ENCODE results near the gene AKT1. TPM values are rescaled to one million over a fixed set of nuclear protein-coding genes. Genes with fewer than 3 reads are reported as not detected.

AKT1 gene
- total RNA-seq, 1 donor from 2014 or later, result 92.8 TPM

- TF ChIP-seq CTCF (IDR thresholded peaks at IDR 0.05) (no peak), POLR2AphosphoS5 (IDR thresholded peaks at IDR 0.05; ENCODE audit: insufficient read depth in 1 of 2, low read depth in 1 of 2) (no peak), POLR2A (IDR thresholded peaks at IDR 0.05) (no peak)
- DNase-seq (ENCODE audit: extremely low spot score in 2 of 2), result no peak
- Histone ChIP-seq H3K27ac (no peak overlapping the region), H3K4me3 (no peak overlapping the region), H3K27me3 (no peaks in the 10 kb centered on the region), H3K36me3 (no peaks in the 10 kb centered on the region), H3K4me1 (peaks cover 25% of the 10 kb centered on the region), H3K9me3 (no peaks in the 10 kb centered on the region)
- intact Hi-C loops (cut with DNase I), result no loop called here
Observed at GRCh38 chr14:104743461-104744380, 51.8 kb downstream of the AKT1 start.

DNA sequence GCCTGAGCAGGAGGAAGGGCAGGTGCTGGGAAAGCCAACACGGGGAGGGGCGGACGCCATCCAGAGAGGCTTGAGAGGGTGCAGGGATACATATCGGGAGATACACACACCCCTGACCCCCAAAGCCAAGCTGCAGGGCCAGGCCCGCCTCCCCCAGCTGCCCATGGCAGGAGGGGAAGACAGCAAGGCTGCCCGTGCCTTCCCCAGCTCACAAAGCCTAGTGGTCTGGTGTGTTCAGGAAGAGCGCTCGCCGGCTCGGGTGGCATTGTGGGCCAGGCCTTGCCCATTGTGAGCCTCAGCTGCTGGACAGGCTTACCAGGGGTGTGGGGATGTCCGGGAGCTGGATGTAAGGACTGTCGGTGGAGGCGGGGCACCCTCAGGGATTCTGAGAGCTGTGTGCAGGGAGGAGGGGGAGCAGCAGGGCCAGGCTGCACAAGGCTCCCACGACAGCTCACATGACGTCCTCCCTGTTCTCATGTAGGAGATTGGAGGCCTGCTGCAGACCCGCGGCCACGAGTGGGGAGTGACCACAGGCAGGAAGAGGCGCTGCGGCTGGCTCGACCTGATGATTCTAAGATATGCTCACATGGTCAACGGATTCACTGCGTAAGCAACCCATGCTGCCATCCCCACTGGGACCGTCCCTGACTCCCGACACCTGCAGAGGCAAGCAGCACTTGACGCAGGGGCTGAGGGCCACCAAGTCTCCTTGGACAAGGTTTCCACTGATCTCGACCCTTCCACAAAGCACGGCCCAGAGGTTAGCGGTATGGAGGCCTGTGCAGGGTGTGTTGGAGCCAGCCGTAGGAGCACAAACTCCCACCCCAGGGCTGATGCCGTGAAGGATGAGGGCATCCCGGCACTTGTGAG lies 52.7 kb downstream of the AKT1 start:
- no peak overlapping the region for H3K27ac ChIP-seq
- H3K4me3 ChIP-seq, result no peak overlapping the region
- no peaks in the 10 kb centered on the region for H3K27me3 ChIP-seq
- peaks cover 16% of the 10 kb centered on the region for H3K4me1 ChIP-seq
- no peak for TF ChIP-seq POLR2AphosphoS5 (IDR thresholded peaks at IDR 0.05; ENCODE audit: insufficient read depth in 1 of 2, low read depth in 1 of 2)
- no peak for TF ChIP-seq POLR2A (IDR thresholded peaks at IDR 0.05)
- TF ChIP-seq CTCF (IDR thresholded peaks at IDR 0.05), result no peak
- no peak for DNase-seq (ENCODE audit: extremely low spot score in 2 of 2)
- H3K9me3 ChIP-seq, result no peaks in the 10 kb centered on the region
- intact Hi-C loops (cut with DNase I), result no loop called here
- H3K36me3 ChIP-seq, result no peaks in the 10 kb centered on the region

DNA sequence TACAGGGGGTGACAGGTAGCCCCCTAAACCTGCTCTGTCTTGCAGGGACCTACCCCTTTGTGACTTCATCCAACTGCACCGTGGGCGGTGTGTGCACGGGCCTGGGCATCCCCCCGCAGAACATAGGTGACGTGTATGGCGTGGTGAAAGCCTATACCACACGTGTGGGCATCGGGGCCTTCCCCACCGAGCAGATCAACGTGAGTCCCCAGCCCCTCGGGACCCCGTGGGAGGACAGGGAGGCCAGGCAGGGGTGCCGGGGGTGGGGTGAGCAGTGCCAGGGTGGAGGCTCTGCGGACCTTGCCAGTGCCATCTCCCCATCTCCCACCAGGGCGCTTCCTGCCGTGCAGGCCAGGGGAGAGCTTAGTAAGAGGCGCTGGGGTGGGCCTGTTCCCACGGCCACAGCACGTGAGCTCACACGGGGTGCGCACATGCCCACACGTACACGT lies 53.7 kb downstream of the AKT1 start:
- DNase-seq (ENCODE audit: extremely low spot score in 2 of 2), result no peak
- intact Hi-C loops (cut with DNase I), result no loop called here
- Histone ChIP-seq H3K4me3 (no peak overlapping the region), H3K27me3 (no peaks in the 10 kb centered on the region), H3K4me1 (peaks cover 11% of the 10 kb centered on the region), H3K36me3 (no peaks in the 10 kb centered on the region), H3K9me3 (no peaks in the 10 kb centered on the region), H3K27ac (no peak overlapping the region)
- TF ChIP-seq CTCF (IDR thresholded peaks at IDR 0.05), result no peak
- no peak for TF ChIP-seq POLR2AphosphoS5 (IDR thresholded peaks at IDR 0.05; ENCODE audit: insufficient read depth in 1 of 2, low read depth in 1 of 2)
- no peak for TF ChIP-seq POLR2A (IDR thresholded peaks at IDR 0.05)

GRCh38 chr14:104741108-104741802 lies 54.3 kb downstream of the AKT1 start:
- intact Hi-C loops (cut with DNase I), result no loop called here
- no peaks in the 10 kb centered on the region for H3K36me3 ChIP-seq
- peaks cover 12% of the 10 kb centered on the region for H3K4me1 ChIP-seq

More at GRCh38 chr14:104741108-104741802, 54.3 kb downstream of the AKT1 start:
- no peak overlapping the region for H3K4me3 ChIP-seq
- TF ChIP-seq CTCF (IDR thresholded peaks at IDR 0.05) (no peak), POLR2A (IDR thresholded peaks at IDR 0.05) (no peak), POLR2AphosphoS5 (IDR thresholded peaks at IDR 0.05; ENCODE audit: insufficient read depth in 1 of 2, low read depth in 1 of 2) (no peak)
- H3K9me3 ChIP-seq, result no peaks in the 10 kb centered on the region
- H3K27ac ChIP-seq, result no peak overlapping the region
- no peak for DNase-seq (ENCODE audit: extremely low spot score in 2 of 2)
- H3K27me3 ChIP-seq, result no peaks in the 10 kb centered on the region
